Naive thymus-derived CD8-positive, alpha-beta T cell (primary cell): ENCODE data around the gene POLN. TPM values are rescaled to one million over a fixed set of nuclear protein-coding genes. Genes with fewer than 3 reads are reported as not detected.

Experiments used
- ATAC-seq, 2 donors: fragments of 150-1000 bp; cut with Tn5 transposase in 1 of 2; sonication (Bioruptor Pico), chemical (Tn5 transposase) in 1 of 2; 1 replicate in 1 of 2; 2 replicates in 1 of 2; pipeline ENCODE4 v1.10.0; 2021; ENCODE audit warnings: mild to moderate bottlenecking in 2 of 2, moderate library complexity in 2 of 2
- POLR2A ChIA-PET: fragments of 350-600 bp; sonication (Branson Sonifier 250); formaldehyde crosslinking; loops from one replicate; lab custom pipeline; 2021; ENCODE audit warnings: antibody characterized with exemption; lab: Charles Lee
- DNase-seq, 10 donors: peaks; one replicate each; pipeline versions ENCODE4 v3.0.0 to v3.0.0-alpha.2; 2020 to 2022
- H3K27ac Mint-ChIP-seq, 10 donors: one replicate each; pipeline ENCODE4 v1.8.0; 2020 to 2022; ENCODE audit warnings: mild to moderate bottlenecking in 10 of 10, mixed read lengths in 10 of 10, moderate library complexity in 4 of 10, inconsistent platforms in 1 of 10
- H3K27me3 Mint-ChIP-seq, 5 donors: one replicate each; pipeline ENCODE4 v1.8.0; 2021 to 2022; ENCODE audit warnings: mixed read lengths in 5 of 5
- H3K36me3 Mint-ChIP-seq, 3 donors: one replicate each; pipeline ENCODE4 v1.8.0; 2020 to 2022; ENCODE audit warnings: mixed read lengths in 3 of 3, mild to moderate bottlenecking in 2 of 3, inconsistent platforms in 1 of 3
- H3K4me1 Mint-ChIP-seq, 4 donors: one replicate each; pipeline ENCODE4 v1.8.0; 2021 to 2022; ENCODE audit warnings: mixed read lengths in 4 of 4
- H3K4me3 Mint-ChIP-seq, 10 donors: one replicate each; pipeline ENCODE4 v1.8.0; 2020 to 2022; ENCODE audit warnings: mild to moderate bottlenecking in 10 of 10, mixed read lengths in 10 of 10, moderate library complexity in 6 of 10, inconsistent platforms in 1 of 10
- H3K9me3 Mint-ChIP-seq, 9 donors: one replicate each; pipeline ENCODE4 v1.8.0; 2020 to 2022; ENCODE audit warnings: mixed read lengths in 9 of 9, mild to moderate bottlenecking in 3 of 9, inconsistent platforms in 1 of 9, moderate library complexity in 1 of 9
- polyA plus RNA-seq, 3 donors: library from polyadenylated mRNA; unstranded; fragments of 300-500 nt; fragmentation: Illumina TruSeq; gene quantifications; one replicate each; pipeline ENCODE4 v1.2.3, GENCODE V29; 2021
- total RNA-seq, 8 experiments: library from RNA in 2 of 8; stranded (reverse) in 2 of 8; gene quantifications; one replicate each; pipeline ENCODE4 v1.2.3 and lab custom pipeline; 2021 to 2026

The POLN gene
- total and polyA plus RNA-seq, 5 experiments from 2014 or later, result 0.44 to 3.8 (median 1.7) TPM; not detected in 1

- H3K4me3 Mint-ChIP-seq, result no peak overlapping the region
- no peaks in the 10 kb centered on the region for H3K9me3 Mint-ChIP-seq
- H3K36me3 Mint-ChIP-seq, result no peaks in the 10 kb centered on the region
- no peak for DNase-seq
- peaks cover 0 to 6% (median 2%) of the 10 kb centered on the region in 4 donors for H3K4me1 Mint-ChIP-seq
- H3K27ac Mint-ChIP-seq, result no peak overlapping the region
- POLR2A ChIA-PET, result interaction anchor here (0.5 kb wide), 1 partner anchor 931 kb away, joined by 8 read pairs; no protein-coding TSS in a partner anchor
- no peak for ATAC-seq
- no peaks in the 10 kb centered on the region for H3K27me3 Mint-ChIP-seq
Measured at GRCh38 chr4:2266821-2267220, 24.9 kb upstream of the POLN start.

GRCh38 chr4:2266181-2266580 is 24.3 kb upstream of the POLN start:
- peak overlapping the region in 1 of 10 donors; percentile 78 for H3K27ac Mint-ChIP-seq
- DNase-seq (no peak), ATAC-seq (no peak)
- POLR2A ChIA-PET, result interaction anchor here (1.0 to 1.2 kb wide), 2 partner anchors 15 to 24 kb away, joined by 3 read pairs; partner anchors contain the start of genes HAUS3 and POLN
- H3K9me3 Mint-ChIP-seq, result no peaks in the 10 kb centered on the region
- no peaks in the 10 kb centered on the region for H3K36me3 Mint-ChIP-seq
- peaks cover 0 to 6% (median 2%) of the 10 kb centered on the region in 4 donors for H3K4me1 Mint-ChIP-seq
- H3K4me3 Mint-ChIP-seq, result peak overlapping the region in 1 of 10 donors; percentile 2
- H3K27me3 Mint-ChIP-seq, result no peaks in the 10 kb centered on the region

DNA sequence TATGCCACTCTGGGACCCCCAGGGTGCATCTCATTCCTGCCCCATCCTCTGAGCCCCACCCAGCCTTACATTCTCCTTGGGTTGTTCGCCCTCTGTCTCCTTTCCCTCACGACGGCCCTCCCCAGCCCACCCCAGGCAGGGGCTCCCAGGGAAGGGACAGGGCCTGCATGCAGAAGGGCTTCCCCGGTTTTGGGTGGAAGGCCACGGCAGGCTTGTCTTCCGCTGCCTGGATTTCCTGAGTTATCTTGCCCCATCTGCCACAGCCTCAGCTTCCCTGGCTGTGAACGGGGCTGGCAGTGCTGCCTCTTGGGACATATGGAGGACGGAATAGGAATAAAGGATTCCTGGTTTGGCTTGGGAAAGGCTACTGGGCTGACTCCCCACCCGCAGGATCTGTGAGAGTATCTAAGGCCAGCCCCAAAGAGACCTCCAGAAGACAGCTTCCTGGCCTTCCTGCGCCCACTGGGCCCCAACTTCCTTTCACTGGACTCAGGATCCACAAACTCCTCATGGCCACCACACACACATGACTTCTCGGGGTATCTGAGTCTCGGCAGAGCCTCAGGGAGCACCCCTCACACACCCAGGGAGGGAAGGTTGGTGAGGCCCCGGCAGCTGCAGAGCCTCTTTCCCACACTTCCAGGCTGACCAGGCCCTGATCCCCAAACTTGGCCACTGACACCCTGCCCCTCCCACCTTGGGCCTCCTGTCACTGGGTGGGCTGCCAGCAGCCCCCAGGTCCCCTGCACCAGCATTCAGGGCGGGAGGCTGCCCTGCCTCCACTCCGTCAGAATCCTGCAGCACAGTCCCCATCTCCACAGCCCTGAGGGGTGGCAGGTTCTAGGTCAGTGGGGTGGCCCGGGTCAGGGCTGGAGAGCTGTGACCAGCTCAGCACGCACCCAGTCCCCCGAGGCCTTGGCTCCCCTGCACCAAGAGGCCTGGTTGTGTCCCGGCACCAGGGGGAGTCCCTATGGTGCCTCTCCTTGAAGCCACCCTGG is 23.5 kb upstream of the POLN start:
- Mint-ChIP-seq H3K4me1 (peaks cover 0 to 6% (median 2%) of the 10 kb centered on the region in 4 donors), H3K27ac (peak overlapping the region in 8 of 10 donors; percentile 9 to 78 (median 49)), H3K27me3 (no peaks in the 10 kb centered on the region), H3K4me3 (peak overlapping the region in 1 of 10 donors; percentile 58), H3K9me3 (no peaks in the 10 kb centered on the region), H3K36me3 (no peaks in the 10 kb centered on the region)
- peak in 1 of 10 donors; percentile 8 for DNase-seq
- no peak for ATAC-seq
- POLR2A ChIA-PET, result interaction anchor here (1.0 to 1.2 kb wide), 2 partner anchors 16 to 24 kb away, joined by 3 read pairs; partner anchors contain the start of genes HAUS3 and POLN

- DNase-seq, result peak in 1 of 10 donors; percentile 53
- no peaks in the 10 kb centered on the region for H3K36me3 Mint-ChIP-seq
- H3K4me3 Mint-ChIP-seq, result peak overlapping the region in 1 of 10 donors; percentile 58
- POLR2A ChIA-PET, result interaction anchor here (0.9 to 3.1 kb wide), 3 partner anchors 17 to 22 kb away, joined by 3 to 36 read pairs (median 4); no protein-coding TSS in a partner anchor
- H3K27me3 Mint-ChIP-seq, result no peaks in the 10 kb centered on the region
- H3K9me3 Mint-ChIP-seq, result no peaks in the 10 kb centered on the region
- peaks cover 0 to 12% (median 4%) of the 10 kb centered on the region in 4 donors for H3K4me1 Mint-ChIP-seq
- no peak for ATAC-seq
- peak overlapping the region in 3 of 10 donors; percentile 86 to 90 (median 88) for H3K27ac Mint-ChIP-seq
Measured at GRCh38 chr4:2264481-2265041, 22.6 kb upstream of the POLN start.

DNA sequence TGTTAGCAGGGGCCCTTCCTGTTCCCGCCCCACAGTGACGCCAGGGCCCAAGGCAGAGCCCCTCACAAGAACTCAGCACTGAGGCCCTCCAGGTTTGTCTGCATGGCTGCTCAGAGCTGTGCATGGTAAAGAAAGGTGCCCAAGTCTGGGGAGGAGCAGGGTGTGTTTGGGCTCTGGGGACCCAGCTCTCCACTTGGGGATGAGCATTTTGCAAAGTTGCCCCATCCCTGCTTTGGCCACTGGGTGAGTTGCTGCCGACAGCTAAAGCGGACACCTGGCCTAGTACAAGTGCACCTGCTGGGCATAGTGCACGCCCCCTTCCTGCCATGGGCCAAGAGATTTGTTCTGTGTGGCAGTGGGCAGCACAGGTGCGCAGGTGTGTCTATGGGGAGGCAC is 22.0 kb upstream of the POLN start:
- Mint-ChIP-seq H3K4me3 (peak overlapping the region in 9 of 10 donors; percentile 19 to 78 (median 72)), H3K4me1 (peaks cover 0 to 13% (median 4%) of the 10 kb centered on the region in 4 donors), H3K9me3 (no peaks in the 10 kb centered on the region), H3K27ac (peak overlapping the region in 6 of 10 donors; percentile 59 to 90 (median 87)), H3K27me3 (no peaks in the 10 kb centered on the region), H3K36me3 (no peaks in the 10 kb centered on the region)
- POLR2A ChIA-PET, result interaction anchor here (0.9 to 3.1 kb wide), 4 partner anchors 18 to 33 kb away, joined by 4 to 40 read pairs (median 34); no protein-coding TSS in a partner anchor
- no peak for ATAC-seq
- DNase-seq, result peak in 1 of 10 donors; percentile 42

DNA sequence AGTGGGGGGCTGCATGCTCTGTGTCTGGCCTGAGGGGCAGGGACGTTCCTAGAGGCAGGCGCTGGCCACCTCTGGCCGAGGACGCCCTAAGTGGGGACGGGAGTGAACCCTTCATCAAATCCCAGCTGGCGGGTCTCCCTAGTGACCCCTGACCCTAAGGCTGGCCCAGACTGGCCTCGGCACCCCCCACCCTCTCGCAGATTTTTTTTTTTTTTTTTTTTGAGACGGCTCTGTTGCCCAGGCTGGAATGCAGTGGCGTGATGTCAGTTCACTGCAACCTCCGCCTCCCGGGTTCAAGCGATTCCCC is 21.0 kb upstream of the POLN start:
- peak overlapping the region; percentile 64 to 87 (median 74) for H3K4me3 Mint-ChIP-seq
- DNase-seq (no peak), ATAC-seq (no peak)
- peak overlapping the region in 8 of 10 donors; percentile 59 to 95 (median 88) for H3K27ac Mint-ChIP-seq
- H3K4me1 Mint-ChIP-seq, result peaks cover 0 to 13% (median 4%) of the 10 kb centered on the region in 4 donors
- H3K9me3 Mint-ChIP-seq, result no peaks in the 10 kb centered on the region
- no peaks in the 10 kb centered on the region for H3K36me3 Mint-ChIP-seq
- H3K27me3 Mint-ChIP-seq, result no peaks in the 10 kb centered on the region
- POLR2A ChIA-PET, result interaction anchor here (0.6 to 3.1 kb wide), 16 partner anchors 8 to 206 kb away, joined by 3 to 40 read pairs (median 6); partner anchors contain the start of genes CFAP99, HAUS3, POLN and RNF4

- no peaks in the 10 kb centered on the region for H3K27me3 Mint-ChIP-seq
- H3K36me3 Mint-ChIP-seq, result no peaks in the 10 kb centered on the region
- peaks cover 0 to 13% (median 4%) of the 10 kb centered on the region in 4 donors for H3K4me1 Mint-ChIP-seq
- POLR2A ChIA-PET, result interaction anchor here (0.9 to 3.1 kb wide), 21 partner anchors 9 to 581 kb away, joined by 3 to 40 read pairs (median 5); partner anchors contain the start of genes ADD1, CFAP99, FAM193A and HAUS3
- ATAC-seq, result peak; percentile 89 to 90
- H3K9me3 Mint-ChIP-seq, result no peaks in the 10 kb centered on the region
- H3K4me3 Mint-ChIP-seq, result peak overlapping the region; percentile 64 to 87 (median 74)
- DNase-seq, result peak; percentile 94 to 99 (median 97)
- peak overlapping the region in 8 of 10 donors; percentile 41 to 95 (median 88) for H3K27ac Mint-ChIP-seq
Measured at GRCh38 chr4:2262145-2262943, 20.4 kb upstream of the POLN start.

DNA sequence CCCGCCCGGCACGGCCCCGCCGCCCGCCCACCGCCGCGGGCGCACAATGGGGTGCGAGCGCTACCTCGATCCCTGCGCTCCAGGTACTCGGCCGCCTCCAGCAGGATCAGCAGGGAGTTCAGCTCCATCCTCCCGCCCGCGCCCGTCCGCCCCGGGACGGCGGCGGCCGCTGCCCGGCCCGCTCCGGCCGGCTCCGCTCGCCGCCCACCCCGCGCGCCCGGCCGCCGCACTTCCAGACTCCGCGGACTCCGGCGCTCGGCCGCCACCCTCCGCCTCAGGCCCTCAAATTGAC is 19.9 kb upstream of the POLN start, which contains the start of gene MXD4:
Gene MXD4 (minus strand): TSS at position 257 of the 292 bp plus-strand sequence. CDS start 129 bp downstream, at position 128.
- Mint-ChIP-seq H3K9me3 (no peaks in the 10 kb centered on the region), H3K4me3 (peak within 1 kb of the TSS; percentile 64 to 87 (median 75)), H3K27ac (peak within 1 kb of the TSS in 8 of 10 donors; percentile 41 to 95 (median 88)), H3K36me3 (no peaks in the 10 kb centered on the region), H3K27me3 (no peaks in the 10 kb centered on the region), H3K4me1 (peaks cover 0 to 18% (median 6%) of the 10 kb centered on the region in 4 donors)
- ATAC-seq, result peak; percentile 2 to 5
- no peak for DNase-seq
- POLR2A ChIA-PET, result interaction anchor here (0.9 to 3.1 kb wide), 19 partner anchors 9 to 582 kb away, joined by 3 to 40 read pairs (median 6); partner anchors contain the start of genes ADD1, CFAP99, FAM193A and HAUS3

- DNase-seq (peak; percentile 30 to 68 (median 57)), ATAC-seq (peak; percentile 9 to 16)
- peak overlapping the region in 7 of 10 donors; percentile 41 to 90 (median 71) for H3K27ac Mint-ChIP-seq
Measured at GRCh38 chr4:2261110-2261852, 19.4 kb upstream of the POLN start.

GRCh38 chr4:2260344-2261109 is 18.6 kb upstream of the POLN start:
- DNase-seq (peak in 2 of 10 donors; percentile 16 to 63), ATAC-seq (no peak)
- POLR2A ChIA-PET, result interaction anchor here (0.6 to 2.1 kb wide), 4 partner anchors 19 to 366 kb away, joined by 4 to 12 read pairs (median 6); partner anchors contain the start of genes HAUS3 and POLN
- no peaks in the 10 kb centered on the region for H3K27me3 Mint-ChIP-seq
- H3K4me1 Mint-ChIP-seq, result peaks cover 0 to 20% (median 6%) of the 10 kb centered on the region in 4 donors
- H3K36me3 Mint-ChIP-seq, result no peaks in the 10 kb centered on the region
- peak overlapping the region in 8 of 10 donors; percentile 48 to 83 (median 74) for H3K27ac Mint-ChIP-seq
- no peaks in the 10 kb centered on the region for H3K9me3 Mint-ChIP-seq
- peak overlapping the region; percentile 29 to 85 (median 70) for H3K4me3 Mint-ChIP-seq

More at GRCh38 chr4:2261110-2261852, 19.4 kb upstream of the POLN start:
- Mint-ChIP-seq H3K4me1 (peaks cover 0 to 20% (median 6%) of the 10 kb centered on the region in 4 donors), H3K4me3 (peak overlapping the region; percentile 29 to 85 (median 71)), H3K36me3 (no peaks in the 10 kb centered on the region), H3K9me3 (no peaks in the 10 kb centered on the region), H3K27me3 (no peaks in the 10 kb centered on the region)
- POLR2A ChIA-PET, result interaction anchor here (0.6 to 3.1 kb wide), 10 partner anchors 9 to 365 kb away, joined by 4 to 40 read pairs (median 16); partner anchors contain the start of genes FAM193A, HAUS3 and POLN
